Naive B cell (primary cell): Measurements from ENCODE around the gene RBMS3. TPM values are rescaled to one million over a fixed set of nuclear protein-coding genes. Genes with fewer than 3 reads are reported as not detected.

Experiments used
- ATAC-seq, 2 donors: fragments of 150-1000 bp; cut with Tn5 transposase; 2 replicates each; pipeline ENCODE4 v1.10.0; 2021; ENCODE audit warnings: low read depth in 2 of 2, mild to moderate bottlenecking in 2 of 2, moderate library complexity in 2 of 2
- DNase-seq: peaks from one replicate; pipeline ENCODE4 v3.0.0; 2022
- H3K27ac Mint-ChIP-seq, 6 donors: one replicate each; pipeline ENCODE4 v1.8.0; 2020 to 2022; ENCODE audit warnings: mild to moderate bottlenecking in 6 of 6, mixed read lengths in 6 of 6, moderate library complexity in 5 of 6, inconsistent platforms in 2 of 6
- H3K27me3 Mint-ChIP-seq, 3 donors: one replicate each; pipeline ENCODE4 v1.8.0; 2021 to 2022; ENCODE audit warnings: mixed read lengths in 3 of 3, mild to moderate bottlenecking in 1 of 3
- H3K36me3 Mint-ChIP-seq, 2 donors: one replicate each; pipeline ENCODE4 v1.8.0; 2020 to 2022; ENCODE audit warnings: mixed read lengths in 2 of 2, inconsistent platforms in 1 of 2, mild to moderate bottlenecking in 1 of 2
- H3K4me1 Mint-ChIP-seq, 3 donors: one replicate each; pipeline ENCODE4 v1.8.0; 2020 to 2022; ENCODE audit warnings: mixed read lengths in 3 of 3, inconsistent platforms in 1 of 3, mild to moderate bottlenecking in 1 of 3, moderate library complexity in 1 of 3
- H3K4me3 Mint-ChIP-seq, 8 donors: one replicate each; pipeline ENCODE4 v1.8.0; 2020 to 2022; ENCODE audit warnings: mild to moderate bottlenecking in 8 of 8, mixed read lengths in 8 of 8, moderate library complexity in 8 of 8, inconsistent platforms in 2 of 8
- H3K9me3 Mint-ChIP-seq, 7 donors: one replicate each; pipeline ENCODE4 v1.8.0; 2020 to 2022; ENCODE audit warnings: mixed read lengths in 7 of 7, mild to moderate bottlenecking in 5 of 7, inconsistent platforms in 2 of 7, moderate library complexity in 1 of 7
- polyA plus RNA-seq, 6 donors: library from polyadenylated mRNA; unstranded; fragments of 300-500 nt; fragmentation: Illumina TruSeq; gene quantifications; one replicate each; pipeline ENCODE4 v1.2.3, GENCODE V29; 2021; ENCODE audit warnings: low read depth in 6 of 6

Gene RBMS3
- polyA plus RNA-seq, 6 donors from 2014 or later, result 0.12 to 1.3 (median 0.45) TPM; not detected in 3

DNA sequence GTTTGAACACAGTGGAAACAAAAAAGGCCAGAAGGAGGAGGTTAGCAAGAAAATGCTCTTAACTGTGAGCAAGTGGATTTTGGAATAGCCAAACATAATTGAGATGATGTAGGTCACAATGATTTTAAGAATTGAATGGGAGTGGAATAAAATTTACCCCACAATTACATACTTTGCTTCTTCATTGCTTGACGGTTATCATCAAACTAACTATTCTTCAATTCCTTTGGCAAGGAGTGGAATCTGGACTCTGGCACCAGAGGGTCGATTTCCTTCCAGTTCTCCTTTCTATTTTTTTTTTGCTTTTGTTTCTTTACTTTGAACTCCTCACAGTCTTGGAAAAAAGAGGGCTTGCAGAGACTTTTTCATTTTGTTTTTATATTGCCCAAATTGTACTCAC, 691.0 kb downstream of the RBMS3 start:
- H3K27ac Mint-ChIP-seq, result no peak overlapping the region
- no peaks in the 10 kb centered on the region for H3K36me3 Mint-ChIP-seq
- peaks cover 13 to 21% (median 19%) of the 10 kb centered on the region in 3 donors for H3K27me3 Mint-ChIP-seq
- ATAC-seq (no peak), DNase-seq (no peak)
- H3K9me3 Mint-ChIP-seq, result peaks cover 0 to 8% (median 4%) of the 10 kb centered on the region in 7 donors
- no peak overlapping the region for H3K4me3 Mint-ChIP-seq
- no peaks in the 10 kb centered on the region for H3K4me1 Mint-ChIP-seq

GRCh38 chr3:29972320-29972993, 691.6 kb downstream of the RBMS3 start:
- H3K27me3 Mint-ChIP-seq, result peaks cover 13 to 21% (median 19%) of the 10 kb centered on the region in 3 donors
- peaks cover 0 to 8% (median 4%) of the 10 kb centered on the region in 7 donors for H3K9me3 Mint-ChIP-seq
- H3K4me3 Mint-ChIP-seq, result no peak overlapping the region
- H3K36me3 Mint-ChIP-seq, result no peaks in the 10 kb centered on the region
- no peak overlapping the region for H3K27ac Mint-ChIP-seq
- no peak for ATAC-seq
- no peak for DNase-seq
- no peaks in the 10 kb centered on the region for H3K4me1 Mint-ChIP-seq

GRCh38 chr3:29973763-29974162, 692.9 kb downstream of the RBMS3 start:
- Mint-ChIP-seq H3K4me3 (no peak overlapping the region), H3K36me3 (no peaks in the 10 kb centered on the region), H3K27ac (no peak overlapping the region), H3K4me1 (no peaks in the 10 kb centered on the region), H3K27me3 (peaks cover 13 to 21% (median 19%) of the 10 kb centered on the region in 3 donors), H3K9me3 (peaks cover 0 to 6% (median 4%) of the 10 kb centered on the region in 7 donors)
- no peak for DNase-seq
- no peak for ATAC-seq

GRCh38 chr3:29976871-29977270, 696.0 kb downstream of the RBMS3 start:
- H3K27me3 Mint-ChIP-seq, result peaks cover 8 to 21% (median 17%) of the 10 kb centered on the region in 3 donors
- peaks cover 0 to 15% (median 5%) of the 10 kb centered on the region in 7 donors for H3K9me3 Mint-ChIP-seq
- ATAC-seq (no peak), DNase-seq (no peak)
- H3K36me3 Mint-ChIP-seq, result no peaks in the 10 kb centered on the region
- H3K4me3 Mint-ChIP-seq, result no peak overlapping the region
- H3K27ac Mint-ChIP-seq, result no peak overlapping the region
- H3K4me1 Mint-ChIP-seq, result no peaks in the 10 kb centered on the region

- peaks cover 3 to 20% (median 7%) of the 10 kb centered on the region in 7 donors for H3K9me3 Mint-ChIP-seq
- DNase-seq, result no peak
- H3K27ac Mint-ChIP-seq, result no peak overlapping the region
- no peaks in the 10 kb centered on the region for H3K36me3 Mint-ChIP-seq
- no peaks in the 10 kb centered on the region for H3K4me1 Mint-ChIP-seq
- no peak for ATAC-seq
- no peak overlapping the region for H3K4me3 Mint-ChIP-seq
- H3K27me3 Mint-ChIP-seq, result peaks cover 8 to 25% (median 18%) of the 10 kb centered on the region in 3 donors
These were observed 696.5 kb downstream of the RBMS3 start for GRCh38 chr3:29977360-29977759.

GRCh38 chr3:29978036-29978435, 697.2 kb downstream of the RBMS3 start:
- Mint-ChIP-seq H3K4me1 (no peaks in the 10 kb centered on the region), H3K36me3 (no peaks in the 10 kb centered on the region), H3K27me3 (peaks cover 8 to 32% (median 22%) of the 10 kb centered on the region in 3 donors), H3K9me3 (peaks cover 5 to 27% (median 12%) of the 10 kb centered on the region in 7 donors), H3K27ac (no peak overlapping the region), H3K4me3 (no peak overlapping the region)
- DNase-seq (no peak), ATAC-seq (no peak)

DNA sequence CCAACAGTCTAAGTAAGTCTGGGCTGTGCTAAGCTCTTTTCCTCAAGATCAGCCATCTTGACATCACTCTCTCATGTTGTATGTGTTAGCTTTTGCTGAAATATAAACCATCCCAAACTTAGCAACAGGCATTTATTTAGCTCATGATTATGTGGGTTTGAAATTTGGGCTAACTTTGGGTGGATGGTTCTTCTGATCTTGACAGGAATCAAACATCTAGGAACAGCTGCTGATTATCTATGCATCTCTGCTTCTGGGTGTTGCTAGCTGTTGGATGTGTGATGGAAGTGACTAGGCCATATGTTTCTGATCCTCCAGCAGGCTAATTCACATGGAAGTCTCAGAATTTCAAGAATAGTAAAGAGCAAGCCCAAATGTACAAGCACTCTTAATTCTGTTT, 710.3 kb downstream of the RBMS3 start:
- Mint-ChIP-seq H3K27ac (no peak overlapping the region), H3K4me1 (no peaks in the 10 kb centered on the region), H3K4me3 (no peak overlapping the region), H3K27me3 (peaks cover 15 to 24% (median 20%) of the 10 kb centered on the region in 3 donors), H3K9me3 (peaks cover 0 to 15% (median 0%) of the 10 kb centered on the region in 7 donors), H3K36me3 (no peaks in the 10 kb centered on the region)
- ATAC-seq (no peak), DNase-seq (no peak)

- Mint-ChIP-seq H3K27ac (no peak overlapping the region), H3K36me3 (no peaks in the 10 kb centered on the region), H3K4me3 (no peak overlapping the region), H3K27me3 (no peaks in the 10 kb centered on the region), H3K9me3 (peaks cover 0 to 10% (median 0%) of the 10 kb centered on the region in 7 donors), H3K4me1 (no peaks in the 10 kb centered on the region)
- no peak for DNase-seq
- no peak for ATAC-seq
These were observed 721.9 kb downstream of the RBMS3 start for GRCh38 chr3:30002797-30003196.

DNA sequence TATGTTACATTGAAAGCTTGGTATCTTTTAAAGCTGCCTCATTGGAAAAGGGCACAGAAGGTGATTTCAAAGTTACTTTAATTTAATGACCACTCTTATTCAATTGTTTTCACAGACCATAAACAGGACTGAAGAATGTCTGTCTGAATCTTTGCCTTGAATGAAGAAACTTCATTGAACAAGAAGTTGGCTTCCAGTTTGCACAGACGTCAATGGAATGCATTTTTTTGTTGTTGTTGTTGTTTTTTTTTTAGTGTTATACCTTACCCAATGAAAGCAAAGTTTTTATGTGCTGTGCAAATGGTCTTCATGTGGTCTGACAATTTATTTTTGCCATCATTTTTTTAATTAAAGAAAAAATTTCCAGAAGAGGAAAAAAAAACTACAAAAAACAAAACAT, 722.9 kb downstream of the RBMS3 start:
- peaks cover 0 to 10% (median 0%) of the 10 kb centered on the region in 7 donors for H3K9me3 Mint-ChIP-seq
- no peaks in the 10 kb centered on the region for H3K4me1 Mint-ChIP-seq
- no peak overlapping the region for H3K27ac Mint-ChIP-seq
- no peak for ATAC-seq
- H3K4me3 Mint-ChIP-seq, result no peak overlapping the region
- H3K27me3 Mint-ChIP-seq, result no peaks in the 10 kb centered on the region
- H3K36me3 Mint-ChIP-seq, result no peaks in the 10 kb centered on the region
- no peak for DNase-seq

DNA sequence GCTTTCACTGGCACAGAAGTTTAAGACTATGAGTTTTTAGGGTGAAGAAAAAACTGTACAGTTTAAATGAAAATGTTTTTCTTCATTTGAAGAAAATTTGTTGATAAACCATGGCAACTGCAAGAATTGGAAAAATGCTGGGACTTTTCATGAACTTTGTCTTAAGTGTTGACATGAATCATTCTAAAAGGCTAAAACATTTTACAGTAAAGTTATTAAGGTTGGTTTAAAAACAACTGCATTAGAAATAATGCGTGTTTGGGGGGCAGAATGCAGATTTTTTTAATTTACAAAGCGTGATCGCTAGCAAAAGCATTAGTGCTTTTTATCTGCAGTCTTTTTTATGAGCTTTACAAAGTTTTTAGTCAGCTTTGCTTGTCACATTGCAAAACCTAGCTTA, 723.6 kb downstream of the RBMS3 start:
- no peaks in the 10 kb centered on the region for H3K4me1 Mint-ChIP-seq
- no peak overlapping the region for H3K27ac Mint-ChIP-seq
- H3K36me3 Mint-ChIP-seq, result no peaks in the 10 kb centered on the region
- H3K27me3 Mint-ChIP-seq, result no peaks in the 10 kb centered on the region
- H3K4me3 Mint-ChIP-seq, result no peak overlapping the region
- ATAC-seq (no peak), DNase-seq (no peak)
- H3K9me3 Mint-ChIP-seq, result peaks cover 0 to 7% (median 0%) of the 10 kb centered on the region in 7 donors

DNA sequence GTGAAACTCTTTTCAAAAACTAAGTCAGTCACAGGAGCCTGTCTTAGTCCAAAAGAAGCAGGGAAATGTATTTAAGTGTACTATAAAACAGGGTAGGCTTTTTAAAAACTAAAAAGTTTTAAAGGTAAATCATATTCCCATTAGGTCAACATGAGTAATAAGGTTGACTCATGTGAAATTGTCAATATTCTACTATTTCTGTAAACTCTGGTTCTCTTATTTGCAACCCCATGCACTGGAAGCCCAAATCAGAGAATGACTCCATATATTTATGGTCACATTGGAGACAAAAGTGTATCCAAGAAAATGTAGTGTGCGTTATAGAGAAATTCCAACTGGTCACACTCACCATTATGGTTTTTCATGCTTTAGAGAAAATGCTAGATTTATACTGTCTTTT, 725.2 kb downstream of the RBMS3 start:
- DNase-seq, result no peak
- Mint-ChIP-seq H3K27ac (no peak overlapping the region), H3K4me3 (no peak overlapping the region), H3K36me3 (no peaks in the 10 kb centered on the region), H3K9me3 (no peaks in the 10 kb centered on the region), H3K27me3 (no peaks in the 10 kb centered on the region), H3K4me1 (no peaks in the 10 kb centered on the region)
- no peak for ATAC-seq

DNA sequence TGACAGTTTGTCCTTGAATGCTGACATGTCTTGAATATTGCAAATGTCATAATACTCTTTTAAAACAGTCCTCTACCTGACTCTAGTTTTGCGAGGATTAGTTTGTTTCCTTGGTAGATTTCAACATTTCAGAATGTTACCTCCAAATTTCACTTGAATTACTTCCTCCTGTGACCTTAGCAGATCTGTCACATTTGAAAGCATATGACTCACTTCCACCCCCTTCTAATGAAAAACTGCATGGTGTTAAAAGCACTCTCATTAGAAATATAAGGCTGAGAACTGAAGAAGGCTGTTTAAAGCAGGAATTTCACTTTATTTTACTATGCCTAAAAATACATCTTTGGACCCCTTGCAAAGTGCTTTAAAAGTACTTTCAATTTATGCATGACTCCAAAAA, 726.8 kb downstream of the RBMS3 start:
- Mint-ChIP-seq H3K4me3 (no peak overlapping the region), H3K9me3 (peaks cover 0 to 2% (median 0%) of the 10 kb centered on the region in 7 donors), H3K36me3 (no peaks in the 10 kb centered on the region), H3K4me1 (no peaks in the 10 kb centered on the region), H3K27me3 (peaks cover 0 to 3% (median 0%) of the 10 kb centered on the region in 3 donors), H3K27ac (no peak overlapping the region)
- ATAC-seq (no peak), DNase-seq (no peak)

GRCh38 chr3:30011237-30011803, 730.4 kb downstream of the RBMS3 start:
- H3K4me3 Mint-ChIP-seq, result no peak overlapping the region
- H3K4me1 Mint-ChIP-seq, result no peaks in the 10 kb centered on the region
- DNase-seq, result no peak
- H3K27me3 Mint-ChIP-seq, result peaks cover 0 to 3% (median 0%) of the 10 kb centered on the region in 3 donors
- no peak for ATAC-seq
- no peaks in the 10 kb centered on the region for H3K36me3 Mint-ChIP-seq
- H3K27ac Mint-ChIP-seq, result peak overlapping the region in 1 of 6 donors; percentile 35
- H3K9me3 Mint-ChIP-seq, result peaks cover 0 to 2% (median 0%) of the 10 kb centered on the region in 7 donors

DNA sequence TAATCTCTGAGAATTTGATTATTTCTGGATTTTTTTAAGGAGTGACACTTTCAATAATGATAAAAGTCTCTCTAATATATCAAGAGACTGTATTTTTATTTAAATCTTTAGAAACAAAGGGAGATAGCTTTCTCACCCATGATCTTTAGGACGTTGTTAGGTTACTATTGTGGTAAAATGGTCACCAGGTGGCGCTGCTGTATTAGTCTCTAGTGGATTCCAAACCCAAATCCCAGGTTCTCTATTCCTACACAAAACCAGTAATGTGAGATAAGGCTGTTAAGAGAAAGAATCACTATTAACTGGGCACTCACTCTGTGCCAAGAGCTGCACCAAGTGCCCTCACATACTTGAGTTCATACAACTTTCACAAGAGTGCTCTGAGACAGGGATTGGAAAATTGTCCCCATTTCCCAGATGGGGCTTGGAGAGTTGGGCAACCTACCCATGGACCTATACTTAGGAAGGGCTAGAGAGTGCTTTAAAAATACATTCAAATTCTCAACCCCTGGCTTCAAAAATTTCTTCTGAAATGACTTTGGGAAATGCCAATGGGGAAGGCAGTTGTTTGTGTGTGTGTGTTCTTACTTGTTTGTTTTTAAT, 732.2 kb downstream of the RBMS3 start:
- H3K4me3 Mint-ChIP-seq, result no peak overlapping the region
- DNase-seq (peak; percentile 3), ATAC-seq (no peak)
- no peak overlapping the region for H3K27ac Mint-ChIP-seq
- peaks cover 0 to 2% (median 0%) of the 10 kb centered on the region in 7 donors for H3K9me3 Mint-ChIP-seq
- no peaks in the 10 kb centered on the region for H3K36me3 Mint-ChIP-seq
- H3K4me1 Mint-ChIP-seq, result no peaks in the 10 kb centered on the region
- peaks cover 0 to 3% (median 0%) of the 10 kb centered on the region in 3 donors for H3K27me3 Mint-ChIP-seq
